ENCODE results near the gene ATP8B4.

DNA sequence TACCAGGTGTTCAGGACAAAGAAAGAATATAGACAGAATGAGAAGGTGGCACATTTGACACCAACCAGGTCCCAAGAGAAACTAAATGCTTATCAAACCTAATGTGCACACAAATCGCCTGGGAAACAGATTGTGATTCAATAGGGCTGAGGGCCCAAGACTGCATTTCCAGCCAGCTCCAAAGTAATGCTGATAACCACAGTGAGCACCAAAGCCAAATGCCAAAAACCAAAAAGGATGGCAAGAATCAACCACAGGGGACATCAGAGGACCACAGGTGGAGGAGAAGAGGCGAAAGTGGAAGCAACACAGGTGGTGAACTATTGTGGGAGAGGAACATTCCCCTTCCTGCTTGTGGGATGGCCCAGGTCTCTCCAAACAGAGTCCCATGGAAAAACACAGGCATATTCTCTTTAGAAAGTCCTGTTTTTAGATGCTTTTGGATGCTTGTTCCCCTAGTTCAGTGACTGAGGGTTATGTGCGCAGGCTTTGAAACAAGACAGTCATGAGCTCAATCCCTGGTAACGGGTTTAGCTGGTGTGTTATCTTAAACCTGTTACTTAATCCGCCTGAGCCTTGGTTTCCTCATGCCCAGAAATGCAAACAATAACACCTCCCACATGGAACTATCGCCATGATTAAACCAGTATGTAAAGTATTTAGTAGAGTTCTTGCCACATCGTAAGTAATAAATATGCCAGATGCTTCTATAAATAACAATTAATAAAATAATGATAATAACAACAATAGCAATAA, 241.7 kb downstream of the ATP8B4 start:
- TF ChIP-seq, protein P1, sequence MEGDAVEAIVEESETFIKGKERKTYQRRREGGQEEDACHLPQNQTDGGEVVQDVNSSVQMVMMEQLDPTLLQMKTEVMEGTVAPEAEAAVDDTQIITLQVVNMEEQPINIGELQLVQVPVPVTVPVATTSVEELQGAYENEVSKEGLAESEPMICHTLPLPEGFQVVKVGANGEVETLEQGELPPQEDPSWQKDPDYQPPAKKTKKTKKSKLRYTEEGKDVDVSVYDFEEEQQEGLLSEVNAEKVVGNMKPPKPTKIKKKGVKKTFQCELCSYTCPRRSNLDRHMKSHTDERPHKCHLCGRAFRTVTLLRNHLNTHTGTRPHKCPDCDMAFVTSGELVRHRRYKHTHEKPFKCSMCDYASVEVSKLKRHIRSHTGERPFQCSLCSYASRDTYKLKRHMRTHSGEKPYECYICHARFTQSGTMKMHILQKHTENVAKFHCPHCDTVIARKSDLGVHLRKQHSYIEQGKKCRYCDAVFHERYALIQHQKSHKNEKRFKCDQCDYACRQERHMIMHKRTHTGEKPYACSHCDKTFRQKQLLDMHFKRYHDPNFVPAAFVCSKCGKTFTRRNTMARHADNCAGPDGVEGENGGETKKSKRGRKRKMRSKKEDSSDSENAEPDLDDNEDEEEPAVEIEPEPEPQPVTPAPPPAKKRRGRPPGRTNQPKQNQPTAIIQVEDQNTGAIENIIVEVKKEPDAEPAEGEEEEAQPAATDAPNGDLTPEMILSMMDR (optimal IDR thresholded peaks at IDR 0.05 in 1 of 3, IDR thresholded peaks at IDR 0.05 in 1 of 3, conservative IDR thresholded peaks at IDR 0.05 in 1 of 3; ENCODE audit: extremely low read depth in 1 of 3, insufficient read depth in 2 of 3, low read length in 3 of 3) = no peak
- no peak for TF ChIP-seq EZH2 (IDR thresholded peaks at IDR 0.05; ENCODE audit: low read length)
